Peyer's patch (tissue), 4 donors: Measurements from ENCODE around the gene CDH4. TPM values are rescaled to one million over a fixed set of nuclear protein-coding genes. Genes with fewer than 3 reads are reported as not detected.

Experiments used
- DNase-seq, 3 donors: peaks; one replicate each; pipeline ENCODE4 v3.0.0-alpha.2; 2017 to 2019
- H3K27ac ChIP-seq, 4 donors: fragments of 200-600 bp; sonication (generic); one replicate each; pipeline ENCODE4 v1.5.1; 2016 to 2019
- H3K27me3 ChIP-seq, 2 donors: fragments of 200-600 bp; sonication (generic); one replicate each; pipeline ENCODE4 v1.5.1; 2019
- H3K36me3 ChIP-seq, 3 donors: fragments of 200-600 bp; sonication (generic); one replicate each; pipeline ENCODE4 v1.5.1; 2016 to 2019
- H3K4me1 ChIP-seq, 4 donors: fragments of 200-600 bp; sonication (generic); one replicate each; pipeline ENCODE4 v1.5.1; 2016 to 2019
- H3K4me3 ChIP-seq, 4 donors: fragments of 200-600 bp; sonication (generic); 1 replicate in 3 of 4; 2 replicates in 1 of 4; pipeline ENCODE4 v1.5.1; 2016 to 2019; ENCODE audit warnings: mild to moderate bottlenecking in 1 of 4
- H3K9me3 ChIP-seq, 4 donors: fragments of 200-600 bp; sonication (generic); one replicate each; pipeline ENCODE4 v1.5.1; 2016 to 2019; ENCODE audit warnings: mild to moderate bottlenecking in 1 of 4
- POLR2A ChIP-seq, 2 donors: fragments of 450-650 bp; IDR thresholded peaks; one replicate each; pipeline ENCODE4 v1.5.1; 2017; ENCODE audit warnings: antibody characterized with exemption in 2 of 2, mild to moderate bottlenecking in 2 of 2, moderate library complexity in 2 of 2
- total RNA-seq, 4 donors: library from RNA; depleted of rRNA; stranded (reverse); fragments of >200 nt; gene quantifications; one replicate each; pipeline ENCODE4 v1.1.0, GENCODE V29; 2016
- TF ChIP-seq, protein P1 (sequence below), 6 experiments: fragments of 450-650 bp in 4 of 6; fragments of 200-600 bp in 2 of 6; sonication (generic) in 1 of 6; IDR thresholded peaks; one replicate each; pipeline ENCODE4 v1.5.1; 2017 to 2019; ENCODE audit warnings: antibody characterized with exemption in 6 of 6, mild to moderate bottlenecking in 3 of 6, moderate library complexity in 1 of 6

The CDH4 gene
- total RNA-seq, 4 donors from 2014 or later, result 0.27 TPM; not detected in 3

DNA sequence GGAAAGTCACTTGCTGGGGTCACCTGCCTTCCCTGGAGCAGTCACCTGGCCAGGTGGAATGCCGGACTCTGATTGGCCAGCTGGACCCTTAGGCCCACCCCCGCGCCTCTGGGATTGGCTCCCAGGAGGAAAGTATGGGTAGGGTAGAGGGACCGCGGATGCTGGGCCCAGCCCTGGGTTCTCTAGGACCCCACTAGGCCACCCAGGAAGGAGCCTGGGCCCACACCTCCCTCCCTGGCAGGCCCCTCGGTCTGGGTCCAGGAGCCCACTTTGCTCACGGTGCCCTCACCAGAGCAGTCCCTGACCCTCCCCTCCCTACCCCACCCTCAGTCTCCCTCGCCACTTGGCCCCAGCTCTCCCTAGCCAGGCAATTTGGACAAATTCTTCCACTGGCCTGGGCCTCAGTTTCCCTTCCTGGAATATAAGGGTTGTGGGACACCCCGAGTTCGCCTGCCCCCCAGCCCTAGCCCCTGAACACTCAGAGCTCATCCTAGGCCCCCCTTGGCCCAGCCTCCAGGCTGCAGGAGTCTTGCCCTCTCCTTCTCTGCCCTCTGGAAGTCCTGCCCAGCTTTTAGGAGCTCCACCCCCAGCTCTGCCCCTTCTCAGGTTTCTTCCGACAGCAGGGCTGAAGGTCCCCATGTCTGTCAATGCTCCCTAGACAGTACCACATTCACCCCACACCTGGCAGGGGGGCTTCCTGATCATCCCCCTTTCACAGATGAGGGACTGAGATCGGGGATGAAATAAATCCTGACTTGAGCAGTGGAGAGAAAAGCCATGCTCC is 514.0 kb downstream of the CDH4 start:
- H3K27ac ChIP-seq, result no peak overlapping the region
- no peaks in the 10 kb centered on the region for H3K27me3 ChIP-seq
- peak in 1 of 3 donors; percentile 39 for DNase-seq
- H3K4me3 ChIP-seq, result no peak overlapping the region
- TF ChIP-seq, protein P1, sequence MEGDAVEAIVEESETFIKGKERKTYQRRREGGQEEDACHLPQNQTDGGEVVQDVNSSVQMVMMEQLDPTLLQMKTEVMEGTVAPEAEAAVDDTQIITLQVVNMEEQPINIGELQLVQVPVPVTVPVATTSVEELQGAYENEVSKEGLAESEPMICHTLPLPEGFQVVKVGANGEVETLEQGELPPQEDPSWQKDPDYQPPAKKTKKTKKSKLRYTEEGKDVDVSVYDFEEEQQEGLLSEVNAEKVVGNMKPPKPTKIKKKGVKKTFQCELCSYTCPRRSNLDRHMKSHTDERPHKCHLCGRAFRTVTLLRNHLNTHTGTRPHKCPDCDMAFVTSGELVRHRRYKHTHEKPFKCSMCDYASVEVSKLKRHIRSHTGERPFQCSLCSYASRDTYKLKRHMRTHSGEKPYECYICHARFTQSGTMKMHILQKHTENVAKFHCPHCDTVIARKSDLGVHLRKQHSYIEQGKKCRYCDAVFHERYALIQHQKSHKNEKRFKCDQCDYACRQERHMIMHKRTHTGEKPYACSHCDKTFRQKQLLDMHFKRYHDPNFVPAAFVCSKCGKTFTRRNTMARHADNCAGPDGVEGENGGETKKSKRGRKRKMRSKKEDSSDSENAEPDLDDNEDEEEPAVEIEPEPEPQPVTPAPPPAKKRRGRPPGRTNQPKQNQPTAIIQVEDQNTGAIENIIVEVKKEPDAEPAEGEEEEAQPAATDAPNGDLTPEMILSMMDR (IDR thresholded peaks at IDR 0.05), result no peak
- TF ChIP-seq POLR2A (IDR thresholded peaks at IDR 0.05), result no peak
- H3K4me1 ChIP-seq, result no peaks in the 10 kb centered on the region
- no peaks in the 10 kb centered on the region for H3K36me3 ChIP-seq
- H3K9me3 ChIP-seq, result no peaks in the 10 kb centered on the region

GRCh38 chr20:61766921-61767610 is 515.0 kb downstream of the CDH4 start:
- H3K4me3 ChIP-seq, result no peak overlapping the region

GRCh38 chr20:61767761-61768494 is 515.9 kb downstream of the CDH4 start:
- no peak for DNase-seq
- Histone ChIP-seq H3K36me3 (no peaks in the 10 kb centered on the region), H3K27ac (no peak overlapping the region), H3K27me3 (no peaks in the 10 kb centered on the region), H3K4me1 (no peaks in the 10 kb centered on the region), H3K4me3 (no peak overlapping the region), H3K9me3 (no peaks in the 10 kb centered on the region)
- no peak for TF ChIP-seq POLR2A (IDR thresholded peaks at IDR 0.05)

More at GRCh38 chr20:61766921-61767610, 515.0 kb downstream of the CDH4 start:
- H3K27me3 ChIP-seq, result no peaks in the 10 kb centered on the region
- H3K4me1 ChIP-seq, result no peaks in the 10 kb centered on the region
- no peak overlapping the region for H3K27ac ChIP-seq
- DNase-seq, result peak in 1 of 3 donors; percentile 37
- TF ChIP-seq POLR2A (IDR thresholded peaks at IDR 0.05), result no peak
- TF ChIP-seq, protein P1 (IDR thresholded peaks at IDR 0.05), result no peak
- H3K9me3 ChIP-seq, result no peaks in the 10 kb centered on the region
- H3K36me3 ChIP-seq, result no peaks in the 10 kb centered on the region

DNA sequence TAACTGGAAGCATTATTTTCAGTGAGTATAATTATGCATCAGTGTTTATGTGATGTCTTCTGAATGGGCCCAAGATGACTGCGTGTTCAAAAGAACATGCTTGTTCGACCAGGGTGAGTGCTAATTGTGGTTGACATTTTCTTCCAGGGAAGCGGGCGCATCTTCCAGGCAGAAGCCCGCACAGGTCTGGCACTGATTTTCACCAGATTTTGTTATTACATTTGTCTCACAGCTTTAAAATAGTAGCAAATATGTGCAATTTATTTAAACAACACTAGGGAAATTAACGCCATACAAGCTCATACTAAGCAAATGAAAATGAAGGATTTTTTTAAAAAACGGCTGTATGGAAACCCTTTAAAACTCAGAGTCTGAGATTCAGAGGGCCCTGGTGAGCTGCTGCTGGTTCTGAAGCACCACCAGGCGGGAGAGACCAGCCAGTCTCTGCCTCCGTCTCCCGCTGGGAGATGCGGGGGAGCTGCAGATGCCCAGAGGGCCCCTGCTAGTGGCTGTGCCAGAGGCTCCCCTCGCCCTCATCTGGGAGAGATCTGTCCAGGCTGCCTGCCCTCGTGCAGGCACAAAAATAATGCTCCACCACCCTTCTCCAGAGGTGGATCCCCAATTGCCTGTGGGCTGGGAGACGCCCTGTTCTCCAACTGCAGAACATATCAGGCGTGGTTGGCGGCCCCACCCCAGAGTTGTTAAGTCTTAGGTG is 516.7 kb downstream of the CDH4 start:
- TF ChIP-seq POLR2A (IDR thresholded peaks at IDR 0.05), result no peak
- TF ChIP-seq, protein P1 (IDR thresholded peaks at IDR 0.05), result no peak
- no peaks in the 10 kb centered on the region for H3K9me3 ChIP-seq
- H3K27ac ChIP-seq, result no peak overlapping the region
- H3K27me3 ChIP-seq, result no peaks in the 10 kb centered on the region
- H3K36me3 ChIP-seq, result no peaks in the 10 kb centered on the region
- DNase-seq, result no peak
- no peaks in the 10 kb centered on the region for H3K4me1 ChIP-seq
- H3K4me3 ChIP-seq, result no peak overlapping the region

GRCh38 chr20:61769286-61769832 is 517.3 kb downstream of the CDH4 start:
- no peak for TF ChIP-seq POLR2A (IDR thresholded peaks at IDR 0.05)
- TF ChIP-seq, protein P1 (IDR thresholded peaks at IDR 0.05), result no peak
- no peak for DNase-seq

More at GRCh38 chr20:61769286-61769832, 517.3 kb downstream of the CDH4 start:
- Histone ChIP-seq H3K27ac (no peak overlapping the region), H3K9me3 (no peaks in the 10 kb centered on the region), H3K27me3 (no peaks in the 10 kb centered on the region), H3K4me3 (no peak overlapping the region), H3K4me1 (no peaks in the 10 kb centered on the region), H3K36me3 (no peaks in the 10 kb centered on the region)
